Measurements from ENCODE around the gene ADPRS.

Gene ADPRS

GRCh38 chr1:36109041-36109679, 20.5 kb downstream of the ADPRS start:
- DNase-seq = peak; percentile 73

DNA sequence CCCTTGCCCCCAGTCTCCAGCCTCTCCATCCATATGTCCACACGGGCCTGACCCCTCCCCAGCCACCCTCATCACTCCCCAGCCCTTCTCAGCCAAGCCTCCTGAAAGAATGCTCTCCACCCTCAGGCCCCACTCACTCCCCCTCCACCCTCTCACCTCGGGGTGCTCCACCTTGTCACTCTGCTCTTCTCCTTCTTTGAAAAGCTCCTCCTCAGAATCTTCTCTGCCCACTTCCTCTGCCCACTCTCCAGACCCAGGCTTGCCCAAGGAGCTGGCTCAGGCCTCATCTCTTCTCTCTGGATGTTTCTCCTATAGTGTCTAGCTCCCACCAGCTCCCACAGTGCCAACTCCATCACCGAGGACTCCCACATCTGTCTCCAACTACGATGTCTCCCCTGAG, 22.5 kb downstream of the ADPRS start:
- DNase-seq = no peak

GRCh38 chr1:36112823-36113222, 24.1 kb downstream of the ADPRS start:
- DNase-seq = no peak

DNA sequence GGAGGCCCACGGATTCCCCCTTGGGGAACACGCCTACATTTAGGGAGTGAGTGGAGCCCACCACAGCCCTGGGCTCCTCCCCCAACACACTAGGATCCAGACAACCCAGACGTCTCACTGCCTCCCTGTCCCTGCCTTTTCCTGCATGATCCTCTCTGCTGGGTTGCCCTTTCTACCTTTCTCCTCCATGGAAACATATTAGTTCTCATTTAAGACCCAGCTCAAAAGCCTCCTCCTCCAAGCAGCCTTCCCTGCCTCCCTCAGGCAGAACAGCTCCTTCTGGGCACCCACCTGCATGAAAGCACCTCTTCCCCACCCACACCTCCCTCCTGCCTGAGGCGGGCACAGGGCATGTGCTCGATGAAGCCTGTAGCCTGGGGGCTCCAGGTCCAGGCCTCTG, 25.7 kb downstream of the ADPRS start:
- no peak for DNase-seq

GRCh38 chr1:36115200-36115669, 26.5 kb downstream of the ADPRS start:
- no peak for DNase-seq

GRCh38 chr1:36115931-36116330, 27.2 kb downstream of the ADPRS start:
- DNase-seq = no peak

DNA sequence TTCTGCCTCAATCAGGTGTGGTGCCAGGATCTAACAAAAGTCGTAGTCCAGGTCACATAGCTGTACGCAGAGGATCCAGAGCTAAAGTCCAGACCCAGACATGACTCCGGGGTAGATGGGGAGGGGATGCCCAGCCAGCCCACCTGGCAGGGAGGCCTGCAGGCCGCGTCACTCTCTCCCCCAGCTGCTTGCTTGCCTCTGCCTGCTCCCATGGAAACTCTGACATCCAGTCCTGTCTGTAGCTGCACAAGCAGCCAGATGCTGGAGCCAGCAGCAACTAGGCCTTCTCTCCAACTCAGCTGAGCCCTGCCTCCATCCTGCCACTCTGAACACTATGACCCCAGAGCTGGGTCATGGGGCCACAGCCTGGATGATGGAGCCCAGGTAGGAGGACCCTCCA, 28.2 kb downstream of the ADPRS start:
- DNase-seq = no peak

- DNase-seq = no peak
Measured at GRCh38 chr1:36118447-36119204, 29.9 kb downstream of the ADPRS start.

DNA sequence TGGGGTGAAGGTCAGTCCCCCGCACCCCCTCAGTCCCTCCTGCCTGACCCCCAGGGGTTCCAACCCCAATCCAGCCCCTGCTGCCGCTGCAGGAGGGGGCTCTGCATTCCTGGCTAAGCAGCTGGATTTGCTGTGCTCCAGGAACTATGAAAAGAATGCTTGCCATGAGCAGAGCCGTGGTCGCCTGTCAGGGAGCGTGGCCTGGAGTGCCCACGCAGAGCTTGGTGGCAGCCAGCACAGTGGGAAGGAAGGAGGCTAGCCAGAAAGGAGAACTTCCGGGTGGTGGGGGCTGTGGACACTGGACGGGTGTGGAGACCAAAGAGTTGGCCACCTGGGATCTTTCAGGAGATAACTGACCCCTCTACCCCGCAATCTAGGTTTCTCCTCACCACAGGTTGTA, 30.8 kb downstream of the ADPRS start:
- DNase-seq = no peak

DNA sequence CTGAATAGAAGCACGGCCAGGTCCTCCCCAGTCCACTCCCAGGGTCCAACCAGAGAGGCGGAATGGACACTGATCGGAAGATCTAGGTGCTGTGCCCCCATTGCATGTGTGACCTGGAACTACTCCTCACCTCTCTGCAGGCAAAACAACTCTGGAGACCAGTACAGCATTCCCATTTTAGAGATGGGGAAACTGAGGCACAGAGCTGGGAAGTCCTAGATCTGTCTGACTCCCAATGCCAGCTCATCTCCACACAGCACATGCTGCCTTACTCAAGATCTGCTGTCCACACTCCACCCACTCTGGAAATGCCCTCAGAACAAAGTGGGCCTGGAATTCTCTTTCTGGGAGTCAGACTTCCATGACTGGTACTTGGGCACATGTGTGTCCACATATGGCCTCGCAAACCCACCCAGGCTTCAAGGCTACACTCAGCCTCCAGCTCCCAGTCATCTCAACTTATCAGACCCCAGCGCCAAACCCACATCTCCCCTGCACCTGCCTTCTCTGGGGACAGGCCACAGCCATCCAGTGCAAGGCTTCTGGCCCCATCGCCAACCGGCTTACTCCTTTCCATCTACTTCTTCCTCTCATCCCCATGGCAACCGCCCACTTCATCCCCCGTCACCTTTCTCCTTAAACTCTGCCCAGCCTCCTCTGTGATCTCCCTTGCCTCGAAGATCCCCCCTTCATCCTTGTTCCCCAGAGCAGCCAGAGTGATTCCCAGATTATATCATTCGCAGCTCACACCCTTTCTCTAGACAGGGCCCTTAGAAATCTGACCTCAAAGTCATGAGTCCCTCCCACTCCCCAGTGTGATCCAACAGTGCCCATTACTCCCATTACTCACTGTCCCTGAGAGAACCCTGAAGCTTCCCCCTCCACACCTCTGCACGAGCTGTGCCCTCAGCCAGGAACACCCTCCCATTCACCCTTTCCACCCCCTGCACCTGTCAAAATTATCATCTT, 33.7 kb downstream of the ADPRS start:
- no peak for DNase-seq

DNA sequence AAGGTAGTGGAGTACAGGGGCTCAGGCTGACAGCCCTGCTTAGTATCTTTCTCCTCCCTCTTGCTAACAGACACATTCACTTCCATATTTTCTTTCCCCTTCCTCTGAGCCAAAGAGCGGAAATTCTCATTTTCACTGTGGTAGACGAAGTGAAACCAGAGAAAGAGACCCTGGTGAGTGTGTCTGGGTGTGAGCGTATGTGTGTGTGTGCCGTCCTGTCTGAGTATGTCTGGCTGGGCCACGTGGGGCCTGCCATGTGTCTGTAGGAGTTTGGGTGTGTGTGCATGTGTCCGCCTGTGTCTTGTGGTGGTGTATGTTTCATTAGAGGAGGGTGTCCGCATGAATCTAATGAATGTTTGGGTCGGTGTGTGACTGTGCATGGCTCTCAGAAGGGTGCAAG, 34.7 kb downstream of the ADPRS start:
- DNase-seq = no peak

DNA sequence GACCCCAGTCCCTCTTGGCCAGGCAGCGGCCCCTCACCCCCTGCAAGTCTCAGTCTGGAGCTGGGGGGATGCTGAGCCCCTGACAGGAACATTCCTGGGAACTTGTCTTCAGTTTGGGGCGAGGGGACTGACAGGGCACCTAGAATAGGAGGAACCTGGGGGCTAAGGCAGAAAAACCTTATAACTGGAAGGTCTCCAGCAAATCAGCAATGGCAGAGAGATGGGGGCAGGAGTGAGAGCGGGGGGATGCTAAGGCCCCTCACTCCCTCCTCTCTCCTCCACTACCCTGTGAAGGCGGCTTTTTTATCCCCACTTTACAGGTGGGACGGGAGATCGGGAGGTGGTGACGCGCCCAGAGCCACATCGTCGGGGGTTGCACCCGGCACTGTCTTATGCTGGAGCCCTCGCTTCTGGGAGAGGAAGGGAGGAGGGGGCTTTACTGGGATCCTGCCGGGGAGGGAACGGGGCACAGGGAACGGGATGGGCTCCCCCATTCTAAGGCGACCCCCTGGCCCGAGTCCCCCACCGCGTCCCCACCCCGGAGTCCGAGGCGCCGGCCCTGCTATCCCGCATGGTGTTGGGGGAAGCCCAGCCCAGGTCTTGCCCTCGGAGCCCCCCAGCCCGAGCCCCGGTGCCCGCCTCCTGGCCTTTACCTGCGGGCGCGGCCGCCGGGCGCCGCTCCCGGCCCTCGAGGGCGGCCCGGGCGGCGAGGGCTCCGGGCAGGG, 35.9 kb downstream of the ADPRS start:
- DNase-seq = no peak

- no peak for DNase-seq
Measured at GRCh38 chr1:36125129-36125991, 36.7 kb downstream of the ADPRS start, which contains the start of gene COL8A2. Gene COL8A2 (minus strand): TSS chr1:36125222. CDS start chr1:36100242, 24,980 bp downstream.

- no peak for DNase-seq
Measured at GRCh38 chr1:36126005-36126716, 37.5 kb downstream of the ADPRS start.

- DNase-seq = no peak
Measured at GRCh38 chr1:36126797-36127500, 38.3 kb downstream of the ADPRS start.

- DNase-seq = peak; percentile 79
Measured at GRCh38 chr1:36128126-36128904, 39.6 kb downstream of the ADPRS start.

- DNase-seq = no peak
Measured at GRCh38 chr1:36128905-36129206, 40.2 kb downstream of the ADPRS start.

GRCh38 chr1:36132029-36132428, 43.3 kb downstream of the ADPRS start:
- no peak for DNase-seq

DNA sequence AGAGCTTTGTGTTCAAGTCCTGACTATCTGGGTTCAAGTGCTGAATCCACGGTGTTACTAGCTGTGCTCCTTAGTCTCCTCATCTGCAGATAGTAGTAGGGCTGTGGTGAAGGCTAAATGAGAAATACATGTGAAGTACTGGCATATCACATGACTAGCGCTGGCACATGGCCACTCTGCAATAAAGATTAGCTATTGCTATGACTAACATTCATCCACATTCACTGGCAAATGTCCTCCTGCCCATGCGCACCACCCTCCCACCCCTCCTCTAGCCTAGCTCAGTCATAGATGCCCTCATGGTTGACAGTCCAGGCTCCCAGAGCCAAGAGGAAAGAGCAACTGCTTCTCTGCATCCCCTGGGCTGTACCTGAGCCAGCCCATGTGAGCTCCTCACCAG, 44.8 kb downstream of the ADPRS start:
- peak; percentile 88 for DNase-seq

DNA sequence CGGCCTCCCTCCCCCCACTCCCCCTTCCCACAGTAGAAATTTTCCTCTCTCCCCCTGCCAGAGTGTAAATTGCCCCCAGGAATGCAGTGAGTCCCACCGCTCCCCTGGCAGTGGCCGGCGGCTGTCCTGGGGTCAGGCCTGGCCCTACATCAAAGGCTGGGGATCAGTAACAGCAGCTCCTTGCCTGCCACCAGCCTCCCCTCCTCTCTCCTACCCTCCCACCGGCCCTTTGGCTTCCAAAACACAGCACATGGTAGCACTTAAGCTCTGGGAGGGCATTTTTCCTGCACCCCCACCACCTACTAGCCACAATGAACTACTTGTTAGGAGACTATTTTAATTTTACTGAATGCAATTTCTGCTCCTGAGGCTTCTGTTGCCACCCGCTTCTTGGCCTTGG, 45.3 kb downstream of the ADPRS start:
- no peak for DNase-seq

All from NCI-H226 (cell line).